SK-N-SH treated with all-trans-retinoic acid at 6 μM for 48 hours (cell line): ENCODE results near the gene TSSC4.

ENCODE experiments used
- ATAC-seq: fragments of 200-7000 bp; cut with Tn5 transposase; 3 replicates; pipeline ENCODE4 v1.9.1; 2020; ENCODE audit warnings: mild to moderate bottlenecking, moderate library complexity
- ARNTL ChIP-seq: fragments of 450-650 bp; formaldehyde crosslinking; IDR thresholded peaks from 2 replicates; pipeline ENCODE4 v1.5.0; 2020; ENCODE audit warnings: low read depth, mild to moderate bottlenecking, moderate library complexity, borderline replicate concordance
- BACH2 ChIP-seq: fragments of 250-450 bp; sonication (Bioruptor Pico); IDR thresholded peaks from 2 replicates; pipeline ENCODE4 v1.9.0; 2021; ENCODE audit warnings: mild to moderate bottlenecking, borderline replicate concordance
- CSDC2 ChIP-seq: fragments of 250-450 bp; sonication (Bioruptor Pico); IDR thresholded peaks from 2 replicates; pipeline ENCODE4 v1.5.0; 2020; ENCODE audit warnings: mild to moderate bottlenecking, moderate library complexity
- CSRNP3 ChIP-seq: fragments of 250-450 bp; sonication (Bioruptor Pico); IDR thresholded peaks from 2 replicates; pipeline ENCODE4 v1.5.1; 2021; ENCODE audit warnings: mild to moderate bottlenecking, moderate library complexity
- ESRRG ChIP-seq: fragments of 250-450 bp; sonication (Bioruptor Pico); IDR thresholded peaks from 2 replicates; pipeline ENCODE4 v1.6.1; 2021; ENCODE audit warnings: mild to moderate bottlenecking
- GLIS3 ChIP-seq: fragments of 250-450 bp; sonication (Bioruptor Pico); IDR thresholded peaks from 2 replicates; pipeline ENCODE4 v1.5.0; 2020; ENCODE audit warnings: mild to moderate bottlenecking, moderate library complexity
- ISL1 ChIP-seq: fragments of 250-450 bp; sonication (Bioruptor Pico); IDR thresholded peaks from 2 replicates; pipeline ENCODE4 v2.1.2; 2022; ENCODE audit warnings: mild to moderate bottlenecking, moderate library complexity
- OSR1 ChIP-seq: fragments of 250-450 bp; sonication (Bioruptor Pico); IDR thresholded peaks from 2 replicates; pipeline ENCODE4 v1.8.0; 2022; ENCODE audit warnings: moderate library complexity, mild to moderate bottlenecking, inconsistent platforms
- PATZ1 ChIP-seq: fragments of 250-450 bp; sonication (Bioruptor Pico); IDR thresholded peaks from 2 replicates; pipeline ENCODE4 v1.8.0; 2020; ENCODE audit warnings: mild to moderate bottlenecking, moderate library complexity, borderline replicate concordance
- POU6F1 ChIP-seq: fragments of 250-450 bp; sonication (Bioruptor Pico); IDR thresholded peaks from 2 replicates; pipeline ENCODE4 v1.8.0; 2021; ENCODE audit warnings: low read depth, mild to moderate bottlenecking, moderate library complexity, borderline replicate concordance
- PPARA ChIP-seq: fragments of 250-450 bp; sonication (Bioruptor Pico); IDR thresholded peaks from 2 replicates; pipeline ENCODE4 v1.5.0; 2020; ENCODE audit warnings: mild to moderate bottlenecking, borderline replicate concordance
- RARB ChIP-seq: fragments of 250-450 bp; sonication (Bioruptor Pico); IDR thresholded peaks from 2 replicates; pipeline ENCODE4 v1.8.0; 2021; ENCODE audit warnings: mild to moderate bottlenecking, moderate library complexity
- SNAI2 ChIP-seq: fragments of 250-450 bp; sonication (Bioruptor Pico); IDR thresholded peaks from 2 replicates; pipeline ENCODE4 v1.5.0; 2020; ENCODE audit warnings: mild to moderate bottlenecking, moderate library complexity
- TCF4 ChIP-seq: fragments of 250-450 bp; sonication (Bioruptor Pico); IDR thresholded peaks from 2 replicates; pipeline ENCODE4 v1.8.0; 2021; ENCODE audit warnings: mild to moderate bottlenecking, moderate library complexity, borderline replicate concordance
- TOX ChIP-seq: fragments of 250-450 bp; sonication (Bioruptor Pico); IDR thresholded peaks from 2 replicates; pipeline ENCODE4 v1.8.0; 2021; ENCODE audit warnings: mild to moderate bottlenecking, moderate library complexity, borderline replicate concordance
- TSHZ2 ChIP-seq: fragments of 250-450 bp; sonication (Bioruptor Pico); IDR thresholded peaks from 2 replicates; pipeline ENCODE4 v1.5.0; 2020; ENCODE audit warnings: mild to moderate bottlenecking, moderate library complexity
- ZC3H10 ChIP-seq: fragments of 250-450 bp; sonication (Bioruptor Pico); IDR thresholded peaks from 2 replicates; pipeline ENCODE4 v1.5.1; 2021; ENCODE audit warnings: mild to moderate bottlenecking, moderate library complexity
- ZFP3 ChIP-seq: fragments of 250-450 bp; sonication (Bioruptor Pico); IDR thresholded peaks from 2 replicates; pipeline ENCODE4 v1.5.0; 2020; ENCODE audit warnings: mild to moderate bottlenecking, moderate library complexity
- ZFP30 ChIP-seq: fragments of 450-650 bp; formaldehyde crosslinking; IDR thresholded peaks from 2 replicates; pipeline ENCODE4 v1.5.0; 2022; ENCODE audit warnings: mild to moderate bottlenecking, moderate library complexity
- ZNF565 ChIP-seq: fragments of 450-650 bp; formaldehyde crosslinking; conservative IDR thresholded peaks from 2 replicates; pipeline ENCODE4 v1.5.0; 2020; ENCODE audit warnings: low read depth, mild to moderate bottlenecking, moderate library complexity
- ZNF8 ChIP-seq: fragments of 450-650 bp; formaldehyde crosslinking; IDR thresholded peaks from 2 replicates; pipeline ENCODE4 v1.5.0; 2020; ENCODE audit warnings: mild to moderate bottlenecking, moderate library complexity

Gene TSSC4

GRCh38 chr11:2395211-2395730 lies 5.3 kb upstream of the TSSC4 start:
- TF ChIP-seq ISL1 (CRISPR knock-in tag) (no peak), TOX (CRISPR knock-in tag) (no peak), OSR1 (CRISPR knock-in tag) (no peak), RARB (CRISPR knock-in tag) (no peak), ZFP30 (no peak)
- no peak for ATAC-seq

- no peak for ATAC-seq
Observed at GRCh38 chr11:2395856-2396255, 4.7 kb upstream of the TSSC4 start.

GRCh38 chr11:2396471-2396870 lies 4.1 kb upstream of the TSSC4 start:
- ATAC-seq: no peak
- TF ChIP-seq ESRRG (no peak), POU6F1 (CRISPR knock-in tag) (no peak), ZNF8 (CRISPR knock-in tag) (no peak)

More at GRCh38 chr11:2395856-2396255, 4.7 kb upstream of the TSSC4 start:
- TF ChIP-seq ISL1 (CRISPR knock-in tag) (no peak), TSHZ2 (CRISPR knock-in tag) (no peak), ARNTL (CRISPR knock-in tag) (no peak), BACH2 (CRISPR knock-in tag) (no peak), SNAI2 (CRISPR knock-in tag) (no peak), ZFP3 (CRISPR knock-in tag) (no peak), RARB (CRISPR knock-in tag) (no peak), TOX (CRISPR knock-in tag) (no peak), ZNF565 (no peak), CSRNP3 (CRISPR knock-in tag) (no peak), OSR1 (CRISPR knock-in tag) (no peak), CSDC2 (no peak), TCF4 (CRISPR knock-in tag) (no peak), GLIS3 (CRISPR knock-in tag) (no peak), PPARA (CRISPR knock-in tag) (no peak), ZC3H10 (CRISPR knock-in tag) (no peak), ESRRG (no peak), ZFP30 (no peak), ZNF8 (CRISPR knock-in tag) (no peak)

GRCh38 chr11:2397005-2397404 lies 3.5 kb upstream of the TSSC4 start:
- ATAC-seq: no peak
- TF ChIP-seq OSR1 (CRISPR knock-in tag) (no peak), TOX (CRISPR knock-in tag) (no peak), SNAI2 (CRISPR knock-in tag) (no peak), PATZ1 (CRISPR knock-in tag) (no peak), RARB (CRISPR knock-in tag) (no peak), POU6F1 (CRISPR knock-in tag) (no peak), TSHZ2 (CRISPR knock-in tag) (no peak)
- TF ChIP-seq, all 23 proteins: peak for 0
